Cardiac muscle cell (in vitro differentiated cells and primary cell): ENCODE results near the gene SIAH3. TPM values are rescaled to one million over a fixed set of nuclear protein-coding genes. Genes with fewer than 3 reads are reported as not detected.

Experiments used
- DNase-seq, 2 donors: peaks; one replicate each; pipeline versions ENCODE4 v3.0.0 to v3.0.0-alpha.2; 2010 to 2017; ENCODE audit warnings: low read depth in 1 of 2, low spot score in 1 of 2
- H3K27ac ChIP-seq: fragments of 200-600 bp; sonication (generic); 2 replicates; pipeline ENCODE4 v1.5.1; 2016
- H3K27me3 ChIP-seq: fragments of 200-600 bp; sonication (generic); 2 replicates; pipeline ENCODE4 v1.6.0; 2016; ENCODE audit warnings: control low read depth
- H3K36me3 ChIP-seq: fragments of 200-600 bp; sonication (generic); 2 replicates; pipeline ENCODE4 v1.5.1; 2016; ENCODE audit warnings: control low read depth
- H3K4me1 ChIP-seq: fragments of 200-600 bp; sonication (generic); 2 replicates; pipeline ENCODE4 v1.8.1; 2017; ENCODE audit warnings: low read depth, mild to moderate bottlenecking, mixed run types
- H3K4me3 ChIP-seq: fragments of 200-600 bp; sonication (generic); 2 replicates; pipeline ENCODE4 v1.5.1; 2016; ENCODE audit warnings: mild to moderate bottlenecking
- H3K9me3 ChIP-seq: fragments of 200-600 bp; sonication (generic); 2 replicates; pipeline ENCODE4 v1.5.1; 2017; ENCODE audit warnings: low read depth, mild to moderate bottlenecking, control low read depth
- polyA plus RNA-seq: library from polyadenylated mRNA; unstranded; fragments of >200 nt; fragmentation: Nextera tagmentation; extraction: Ambion mirVana; gene quantifications from 2 replicates; pipeline ENCODE4 v1.2.1, GENCODE V29; 2016
- total RNA-seq: library from RNA; depleted of rRNA; stranded (reverse); fragments of >200 nt; gene quantifications from 2 replicates; pipeline ENCODE4 v1.2.3, GENCODE V29; 2016
- TF ChIP-seq, protein P1 (sequence below): IDR thresholded peaks from 2 replicates; pipeline ENCODE4 v1.5.1; 2012; ENCODE audit warnings: low read depth, mild to moderate bottlenecking, low read length

Gene SIAH3
- total and polyA plus RNA-seq, 2 experiments from 2014 or later: 1.3 to 3.9 TPM

DNA sequence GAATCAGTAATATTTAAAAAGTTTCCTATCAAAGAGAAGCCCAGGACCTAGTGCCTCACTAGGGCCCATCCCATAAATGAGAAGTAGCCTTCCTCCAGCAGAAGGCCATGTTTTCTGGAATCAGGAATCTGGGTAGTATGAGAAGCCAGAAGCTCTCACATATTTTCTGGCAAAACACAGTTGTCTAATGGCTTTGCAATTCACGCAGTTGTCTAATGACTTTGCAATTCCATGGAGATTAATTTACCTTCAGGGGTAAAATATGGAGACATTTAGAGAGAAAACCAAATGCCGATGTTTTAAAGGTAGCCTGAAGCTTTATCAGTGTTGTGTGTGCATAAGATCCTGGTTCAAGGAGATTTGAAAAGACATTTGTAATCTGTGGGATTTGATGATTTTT is 29.8 kb upstream of the SIAH3 start:
- no peak overlapping the region for H3K27ac ChIP-seq
- no peaks in the 10 kb centered on the region for H3K9me3 ChIP-seq
- no peaks in the 10 kb centered on the region for H3K36me3 ChIP-seq
- H3K4me3 ChIP-seq: no peak overlapping the region
- TF ChIP-seq, protein P1, sequence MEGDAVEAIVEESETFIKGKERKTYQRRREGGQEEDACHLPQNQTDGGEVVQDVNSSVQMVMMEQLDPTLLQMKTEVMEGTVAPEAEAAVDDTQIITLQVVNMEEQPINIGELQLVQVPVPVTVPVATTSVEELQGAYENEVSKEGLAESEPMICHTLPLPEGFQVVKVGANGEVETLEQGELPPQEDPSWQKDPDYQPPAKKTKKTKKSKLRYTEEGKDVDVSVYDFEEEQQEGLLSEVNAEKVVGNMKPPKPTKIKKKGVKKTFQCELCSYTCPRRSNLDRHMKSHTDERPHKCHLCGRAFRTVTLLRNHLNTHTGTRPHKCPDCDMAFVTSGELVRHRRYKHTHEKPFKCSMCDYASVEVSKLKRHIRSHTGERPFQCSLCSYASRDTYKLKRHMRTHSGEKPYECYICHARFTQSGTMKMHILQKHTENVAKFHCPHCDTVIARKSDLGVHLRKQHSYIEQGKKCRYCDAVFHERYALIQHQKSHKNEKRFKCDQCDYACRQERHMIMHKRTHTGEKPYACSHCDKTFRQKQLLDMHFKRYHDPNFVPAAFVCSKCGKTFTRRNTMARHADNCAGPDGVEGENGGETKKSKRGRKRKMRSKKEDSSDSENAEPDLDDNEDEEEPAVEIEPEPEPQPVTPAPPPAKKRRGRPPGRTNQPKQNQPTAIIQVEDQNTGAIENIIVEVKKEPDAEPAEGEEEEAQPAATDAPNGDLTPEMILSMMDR: no peak
- no peak for DNase-seq
- no peaks in the 10 kb centered on the region for H3K27me3 ChIP-seq
- H3K4me1 ChIP-seq: no peaks in the 10 kb centered on the region

DNA sequence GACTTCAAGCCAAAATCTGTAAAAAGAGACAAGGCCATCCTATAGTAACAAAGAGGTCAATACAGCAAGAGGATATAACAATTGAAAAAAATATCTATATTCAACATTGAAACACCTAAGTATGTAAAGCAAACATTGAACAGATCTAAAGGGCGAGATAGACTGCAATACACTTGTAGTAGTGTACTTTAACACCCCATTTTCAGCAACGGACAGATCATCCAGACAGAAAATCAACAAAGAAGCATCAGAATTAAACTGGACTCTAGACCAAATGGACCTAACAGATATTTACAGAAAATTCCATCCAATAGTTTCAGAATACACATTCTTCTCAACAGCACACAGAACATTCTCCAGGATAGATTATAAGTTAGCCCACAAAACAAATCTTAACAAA is 28.7 kb upstream of the SIAH3 start:
- Histone ChIP-seq H3K9me3 (no peaks in the 10 kb centered on the region), H3K27me3 (no peaks in the 10 kb centered on the region), H3K36me3 (no peaks in the 10 kb centered on the region), H3K27ac (no peak overlapping the region), H3K4me3 (no peak overlapping the region), H3K4me1 (no peaks in the 10 kb centered on the region)
- TF ChIP-seq, protein P1: no peak
- DNase-seq: no peak

DNA sequence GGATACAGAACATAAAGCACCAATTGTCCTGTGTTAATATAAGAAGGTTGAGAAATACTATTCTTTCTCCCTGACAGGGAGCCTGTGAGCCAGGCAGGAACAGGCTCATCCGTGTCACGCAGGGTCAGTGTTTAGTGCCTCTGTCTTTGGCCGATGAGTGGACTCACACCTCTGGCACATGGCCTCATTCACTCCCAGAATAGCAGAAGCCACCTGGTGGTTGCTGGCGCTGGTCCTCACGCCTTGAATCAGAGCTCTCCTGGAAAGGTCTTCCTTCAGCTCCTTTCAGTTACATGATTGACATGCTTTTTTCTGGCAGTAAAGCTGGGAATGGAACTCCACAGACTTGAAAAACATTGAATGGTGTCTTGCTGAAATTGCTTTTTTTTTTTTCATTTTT is 28.1 kb upstream of the SIAH3 start:
- Histone ChIP-seq H3K27me3 (no peaks in the 10 kb centered on the region), H3K4me1 (no peaks in the 10 kb centered on the region), H3K27ac (no peak overlapping the region), H3K9me3 (no peaks in the 10 kb centered on the region), H3K4me3 (no peak overlapping the region), H3K36me3 (no peaks in the 10 kb centered on the region)
- TF ChIP-seq, protein P1: no peak
- peak in 1 of 2 donors; percentile 42 for DNase-seq

DNA sequence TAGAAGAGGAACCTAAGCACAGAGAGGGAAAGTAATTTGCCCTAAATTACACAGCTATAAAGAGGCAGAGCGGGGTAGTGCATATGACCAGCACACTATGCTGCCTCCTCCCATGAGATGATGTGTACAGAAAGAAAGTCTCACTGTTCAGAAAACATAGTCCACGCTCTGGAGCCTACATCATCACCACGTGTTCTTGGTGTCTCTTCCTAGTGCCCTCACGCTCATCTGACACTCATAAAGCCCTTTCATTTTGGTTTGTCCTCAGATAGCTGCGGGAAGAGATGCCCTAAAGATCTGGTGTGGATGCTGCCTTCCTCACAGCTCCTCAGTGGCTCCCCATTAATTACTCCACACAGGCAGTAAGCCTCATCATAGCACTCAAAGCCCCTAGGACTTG is 27.4 kb upstream of the SIAH3 start:
- no peaks in the 10 kb centered on the region for H3K36me3 ChIP-seq
- no peak overlapping the region for H3K27ac ChIP-seq
- no peak for DNase-seq
- no peaks in the 10 kb centered on the region for H3K27me3 ChIP-seq
- no peaks in the 10 kb centered on the region for H3K9me3 ChIP-seq
- peaks cover 2% of the 10 kb centered on the region for H3K4me1 ChIP-seq
- H3K4me3 ChIP-seq: no peak overlapping the region
- TF ChIP-seq, protein P1: no peak

DNA sequence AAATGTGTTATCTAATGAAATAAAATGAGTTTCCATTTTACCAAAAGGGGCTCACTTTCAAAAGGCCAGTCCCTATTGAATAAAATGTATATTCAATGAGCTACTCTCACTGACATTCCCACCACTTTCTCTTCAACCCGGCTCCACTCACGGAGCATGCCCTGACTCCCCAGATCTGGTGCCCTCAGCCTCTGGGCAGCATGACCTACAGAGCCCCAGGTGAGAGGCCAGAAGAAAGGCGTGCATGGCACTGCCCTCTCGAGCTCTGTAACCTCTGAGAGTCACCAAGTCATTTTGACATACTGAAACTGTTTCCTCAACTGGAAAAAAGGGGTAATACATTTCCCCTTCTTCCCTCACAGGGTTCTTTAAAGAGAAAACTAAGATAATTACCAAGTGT is 25.2 kb upstream of the SIAH3 start:
- Histone ChIP-seq H3K4me1 (peaks cover 5% of the 10 kb centered on the region), H3K27me3 (no peaks in the 10 kb centered on the region), H3K9me3 (no peaks in the 10 kb centered on the region), H3K36me3 (no peaks in the 10 kb centered on the region), H3K27ac (no peak overlapping the region), H3K4me3 (no peak overlapping the region)
- no peak for DNase-seq
- TF ChIP-seq, protein P1: no peak

DNA sequence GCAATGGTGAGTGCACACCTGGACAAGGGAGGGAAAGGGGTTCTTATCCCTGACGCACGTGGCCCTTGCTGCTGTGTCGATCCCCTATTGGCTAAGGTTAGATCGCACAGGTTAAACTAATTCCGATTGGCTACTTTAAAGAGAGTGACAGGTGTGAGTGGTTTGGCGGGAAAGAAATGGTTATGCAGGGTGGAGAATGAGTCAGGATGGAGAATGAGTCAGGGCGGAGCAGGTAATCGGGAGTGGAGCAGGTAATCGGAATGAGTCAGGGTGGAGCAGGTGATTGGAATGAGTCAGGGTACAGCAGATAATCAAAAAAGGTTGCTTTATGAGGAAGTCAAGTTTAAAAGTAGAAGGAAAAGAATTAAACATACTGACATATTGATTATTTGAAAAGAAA is 24.4 kb upstream of the SIAH3 start:
- TF ChIP-seq, protein P1: no peak
- Histone ChIP-seq H3K27me3 (no peaks in the 10 kb centered on the region), H3K9me3 (no peaks in the 10 kb centered on the region), H3K4me3 (no peak overlapping the region), H3K4me1 (peaks cover 11% of the 10 kb centered on the region), H3K27ac (no peak overlapping the region), H3K36me3 (no peaks in the 10 kb centered on the region)
- no peak for DNase-seq
